Progenitor cell of endocrine pancreas (in vitro differentiated cells): ENCODE data around the gene NECTIN1. TPM values are rescaled to one million over a fixed set of nuclear protein-coding genes. Genes with fewer than 3 reads are reported as not detected.

Experiments used
- DNase-seq: peaks from one replicate; pipeline ENCODE4 v3.0.0; 2021; ENCODE audit warnings: low spot score; ENCODE audit not compliant: unreplicated experiment
- H3K27ac Mint-ChIP-seq: 2 replicates; pipeline ENCODE4 v1.8.0; 2021; ENCODE audit warnings: mild to moderate bottlenecking, moderate library complexity, mixed read lengths
- H3K27me3 Mint-ChIP-seq: 2 replicates; pipeline ENCODE4 v1.8.0; 2021; ENCODE audit warnings: mixed read lengths
- H3K36me3 Mint-ChIP-seq: 2 replicates; pipeline ENCODE4 v1.8.0; 2022; ENCODE audit warnings: mixed read lengths; ENCODE audit not compliant: insufficient read depth
- H3K4me1 Mint-ChIP-seq: 2 replicates; pipeline ENCODE4 v1.8.0; 2021; ENCODE audit warnings: low read depth, mixed read lengths
- H3K4me3 Mint-ChIP-seq: 2 replicates; pipeline ENCODE4 v1.8.0; 2021; ENCODE audit warnings: low read depth, mild to moderate bottlenecking, moderate library complexity, mixed read lengths
- H3K9me3 Mint-ChIP-seq: 2 replicates; pipeline ENCODE4 v1.8.0; 2021; ENCODE audit warnings: low read depth, mixed read lengths
- total RNA-seq: library from RNA; stranded (reverse); gene quantifications from 2 replicates; pipeline ENCODE4 v1.2.1, GENCODE V29; 2021
- TF ChIP-seq, protein P1 (sequence below): fragments of 200-600 bp; sonication (generic); IDR thresholded peaks from one replicate; pipeline ENCODE4 v1.5.0; 2021; ENCODE audit warnings: antibody characterized with exemption, mild to moderate bottlenecking; ENCODE audit not compliant: unreplicated experiment

The NECTIN1 gene
- total RNA-seq, 1 donor from 2014 or later: 42.1 TPM

DNA sequence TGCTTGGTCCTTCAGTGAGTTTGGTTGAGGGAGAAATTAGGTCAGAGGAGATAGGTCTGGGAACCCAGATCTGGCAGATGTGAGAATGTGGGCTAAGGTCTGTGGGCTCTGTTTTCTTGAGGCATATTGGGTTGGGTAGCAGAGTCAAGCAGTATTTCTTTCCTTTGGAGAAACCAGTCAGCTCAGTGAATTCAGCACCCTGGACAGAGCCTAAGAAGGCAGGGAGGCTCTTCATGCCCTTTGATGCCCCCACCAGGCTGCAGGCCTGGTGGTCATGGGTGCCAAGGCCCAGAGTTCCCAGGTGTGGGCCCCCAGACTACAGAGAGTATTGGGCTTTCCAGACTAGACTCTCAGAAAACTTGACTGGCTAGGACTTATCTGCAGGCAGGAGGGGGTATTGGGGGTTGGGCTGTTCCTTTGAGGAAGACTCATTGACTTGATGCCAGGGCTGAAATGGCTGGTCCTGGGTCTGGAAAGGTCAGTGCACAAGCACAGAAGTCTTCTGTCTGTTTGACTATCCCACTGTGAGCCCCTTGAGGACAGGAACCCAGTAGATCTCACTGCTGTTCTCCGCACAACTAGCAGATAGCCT lies 45.3 kb upstream of the NECTIN1 start:
- no peaks in the 10 kb centered on the region for H3K4me1 Mint-ChIP-seq
- H3K27ac Mint-ChIP-seq: no peak overlapping the region
- peak; percentile 52 for DNase-seq
- H3K36me3 Mint-ChIP-seq: no peaks in the 10 kb centered on the region
- peaks cover 38% of the 10 kb centered on the region for H3K27me3 Mint-ChIP-seq
- H3K4me3 Mint-ChIP-seq: no peak overlapping the region
- H3K9me3 Mint-ChIP-seq: no peaks in the 10 kb centered on the region
- TF ChIP-seq, protein P1, sequence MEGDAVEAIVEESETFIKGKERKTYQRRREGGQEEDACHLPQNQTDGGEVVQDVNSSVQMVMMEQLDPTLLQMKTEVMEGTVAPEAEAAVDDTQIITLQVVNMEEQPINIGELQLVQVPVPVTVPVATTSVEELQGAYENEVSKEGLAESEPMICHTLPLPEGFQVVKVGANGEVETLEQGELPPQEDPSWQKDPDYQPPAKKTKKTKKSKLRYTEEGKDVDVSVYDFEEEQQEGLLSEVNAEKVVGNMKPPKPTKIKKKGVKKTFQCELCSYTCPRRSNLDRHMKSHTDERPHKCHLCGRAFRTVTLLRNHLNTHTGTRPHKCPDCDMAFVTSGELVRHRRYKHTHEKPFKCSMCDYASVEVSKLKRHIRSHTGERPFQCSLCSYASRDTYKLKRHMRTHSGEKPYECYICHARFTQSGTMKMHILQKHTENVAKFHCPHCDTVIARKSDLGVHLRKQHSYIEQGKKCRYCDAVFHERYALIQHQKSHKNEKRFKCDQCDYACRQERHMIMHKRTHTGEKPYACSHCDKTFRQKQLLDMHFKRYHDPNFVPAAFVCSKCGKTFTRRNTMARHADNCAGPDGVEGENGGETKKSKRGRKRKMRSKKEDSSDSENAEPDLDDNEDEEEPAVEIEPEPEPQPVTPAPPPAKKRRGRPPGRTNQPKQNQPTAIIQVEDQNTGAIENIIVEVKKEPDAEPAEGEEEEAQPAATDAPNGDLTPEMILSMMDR: no peak

- TF ChIP-seq, protein P1: no peak
- Mint-ChIP-seq H3K9me3 (peaks cover 2% of the 10 kb centered on the region), H3K27me3 (peaks cover 35% of the 10 kb centered on the region), H3K4me1 (no peaks in the 10 kb centered on the region), H3K27ac (no peak overlapping the region), H3K4me3 (no peak overlapping the region), H3K36me3 (no peaks in the 10 kb centered on the region)
- DNase-seq: no peak
Observed at GRCh38 chr11:119772641-119773415, 43.8 kb upstream of the NECTIN1 start.

- DNase-seq: no peak
- Mint-ChIP-seq H3K9me3 (peaks cover 4% of the 10 kb centered on the region), H3K4me3 (no peak overlapping the region), H3K27ac (no peak overlapping the region), H3K27me3 (peaks cover 33% of the 10 kb centered on the region), H3K36me3 (no peaks in the 10 kb centered on the region), H3K4me1 (no peaks in the 10 kb centered on the region)
- TF ChIP-seq, protein P1: no peak
Observed at GRCh38 chr11:119772076-119772475, 43.1 kb upstream of the NECTIN1 start.

DNA sequence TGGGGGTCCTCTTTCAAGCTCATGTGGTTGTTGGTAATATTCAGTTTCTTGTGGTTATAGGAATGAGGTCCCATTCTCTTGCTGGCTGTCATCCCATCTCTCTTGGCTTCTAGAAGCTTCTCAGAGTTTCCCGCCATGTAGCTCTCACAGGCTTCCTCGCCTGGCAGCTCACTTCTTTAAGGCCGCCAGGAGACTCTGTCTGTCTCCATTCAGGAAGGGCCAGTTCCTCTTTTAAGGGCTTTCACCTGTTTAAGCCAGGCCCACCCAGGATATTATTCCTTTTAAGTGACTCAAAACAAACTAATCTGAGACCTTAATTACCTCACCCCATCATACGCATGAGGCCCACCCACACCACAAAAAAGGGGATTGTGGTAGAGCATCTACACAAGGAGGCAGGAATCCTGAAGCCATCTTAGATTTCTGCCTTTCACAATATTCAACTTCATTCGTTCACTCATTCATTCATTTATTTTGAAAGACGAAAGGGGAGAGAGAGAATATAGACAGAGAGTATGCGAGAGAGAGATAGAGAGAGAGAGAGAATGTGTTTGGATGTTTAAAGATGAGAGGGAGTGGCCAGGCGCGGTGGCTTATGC lies 42.3 kb upstream of the NECTIN1 start:
- H3K4me1 Mint-ChIP-seq: no peaks in the 10 kb centered on the region
- no peak overlapping the region for H3K27ac Mint-ChIP-seq
- TF ChIP-seq, protein P1: no peak
- no peak overlapping the region for H3K4me3 Mint-ChIP-seq
- H3K27me3 Mint-ChIP-seq: peaks cover 27% of the 10 kb centered on the region
- peaks cover 4% of the 10 kb centered on the region for H3K9me3 Mint-ChIP-seq
- DNase-seq: no peak
- H3K36me3 Mint-ChIP-seq: no peaks in the 10 kb centered on the region

DNA sequence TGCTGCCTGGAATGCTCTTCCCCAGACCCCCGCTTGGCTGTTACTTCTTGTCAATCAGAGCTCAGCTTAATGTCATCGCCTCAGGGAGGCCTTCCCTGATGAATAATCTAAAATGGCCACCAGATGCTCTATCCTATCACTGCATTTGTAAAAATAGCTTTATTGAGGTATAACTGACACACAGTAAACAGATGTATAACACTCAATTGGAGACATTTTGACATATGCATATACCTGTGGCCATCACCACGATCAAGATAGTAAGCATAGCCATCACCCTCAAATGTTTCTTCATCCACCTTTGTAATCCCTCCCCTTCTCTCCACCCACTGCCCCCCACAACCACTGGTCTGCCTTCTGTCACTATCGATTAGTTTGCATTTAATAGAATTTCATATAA lies 36.6 kb upstream of the NECTIN1 start:
- DNase-seq: no peak
- TF ChIP-seq, protein P1: no peak
- Mint-ChIP-seq H3K9me3 (peaks cover 6% of the 10 kb centered on the region), H3K36me3 (no peaks in the 10 kb centered on the region), H3K4me3 (no peak overlapping the region), H3K4me1 (peaks cover 7% of the 10 kb centered on the region), H3K27me3 (peaks cover 17% of the 10 kb centered on the region), H3K27ac (no peak overlapping the region)
